GM12878 (cell line): ENCODE measurements around the gene CCNY.

Source experiments
- NKRF ChIP-seq: fragments of 450-650 bp; conservative IDR thresholded peaks from 2 replicates; pipeline ENCODE4 v1.6.1; 2017; ENCODE audit warnings: mild to moderate bottlenecking, moderate library complexity
- POLR2A ChIP-seq: IDR thresholded peaks from 2 replicates; pipeline ENCODE4 v1.6.1; 2011; ENCODE audit warnings: low read depth, mild to moderate bottlenecking, low read length

- TF ChIP-seq NKRF = no peak
- TF ChIP-seq POLR2A = no peak
These were observed 62.0 kb downstream of the CCNY start for GRCh38 chr10:35398355-35398754.
